T-helper 1 cell (primary cell): ENCODE results near the gene KLK1.
"Not testable (repeated sequence)": the region's sequence is repeated elsewhere in the genome, so short reads cannot be mapped to it uniquely, and the experiment has no call there.

Source experiments
- DNase-seq, 5 donors: peaks; one replicate each; pipeline ENCODE4 v3.0.0-alpha.2; 2012 to 2020

The KLK1 gene

GRCh38 chr19:50791594-50792271, 31.9 kb downstream of the KLK1 start:
- DNase-seq: no peak

GRCh38 chr19:50790922-50791467, 32.6 kb downstream of the KLK1 start:
- no peak for DNase-seq

- no peak for DNase-seq
Observed at GRCh38 chr19:50790396-50790795, 33.2 kb downstream of the KLK1 start, which contains the start of gene ACP4. Gene ACP4 (plus strand): TSS chr19:50790415. CDS start chr19:50790415, 0 bp downstream.

DNA sequence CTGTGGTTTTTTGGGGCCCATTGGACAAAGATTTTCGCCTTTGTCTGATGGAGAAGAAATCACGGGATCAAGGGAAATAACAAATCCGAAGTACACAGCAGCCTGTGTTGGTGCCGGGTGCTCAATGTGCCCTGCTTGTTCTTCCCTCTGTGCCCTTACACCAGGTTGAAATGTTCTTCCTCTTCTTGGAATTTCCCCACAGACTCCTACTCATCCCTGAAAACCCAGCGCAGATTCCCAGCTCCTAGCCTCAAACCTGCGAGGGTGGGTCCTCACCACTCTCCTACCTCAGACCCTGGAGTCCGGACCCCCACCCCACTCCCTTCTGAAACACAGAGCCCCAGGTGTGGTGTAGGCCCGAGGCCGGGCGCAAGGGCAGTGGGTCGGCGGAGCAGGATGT, 38.3 kb downstream of the KLK1 start:
- no peak for DNase-seq

DNA sequence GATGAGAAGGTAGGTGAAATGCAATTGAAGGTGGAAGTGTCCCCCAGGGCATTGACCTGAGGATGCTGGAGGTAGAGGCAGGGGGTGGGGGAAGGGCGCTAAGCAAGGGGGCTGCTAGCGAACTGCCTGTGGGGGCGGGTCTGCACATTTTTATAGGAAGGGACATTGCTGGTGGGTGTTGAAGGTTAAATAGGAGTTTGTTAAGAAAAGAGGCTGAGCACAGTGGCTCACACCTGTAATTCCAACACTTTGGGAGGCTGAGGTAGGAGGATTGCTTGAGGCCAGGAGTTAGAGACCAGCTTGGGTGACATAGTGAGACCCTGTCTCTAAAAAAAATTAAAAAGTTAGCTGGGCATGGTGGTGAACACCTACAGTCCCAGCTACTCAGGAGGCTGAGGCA, 38.9 kb downstream of the KLK1 start:
- no peak for DNase-seq

DNA sequence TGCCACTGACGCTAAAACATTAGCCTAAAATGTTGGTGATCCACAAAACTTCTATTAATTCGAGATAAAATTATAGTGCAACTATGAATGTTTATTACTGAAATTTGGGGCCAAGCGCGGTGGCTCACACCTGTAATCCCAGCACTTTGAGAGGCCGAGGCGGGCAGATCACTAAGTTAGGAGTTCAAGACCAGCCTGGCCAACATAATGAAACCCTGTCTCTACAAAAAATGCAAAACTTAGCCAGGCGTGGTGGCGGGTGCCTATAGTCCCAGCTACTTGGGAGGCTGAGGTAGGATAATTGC, 39.8 kb downstream of the KLK1 start:
- not testable (repeated sequence) for DNase-seq

- DNase-seq: no peak
Observed at GRCh38 chr19:50780753-50781435, 42.7 kb downstream of the KLK1 start.

- DNase-seq: no peak
Observed at GRCh38 chr19:50779504-50780457, 43.8 kb downstream of the KLK1 start.

- no peak for DNase-seq
Observed at GRCh38 chr19:50778906-50779430, 44.6 kb downstream of the KLK1 start.

- DNase-seq: no peak
Observed at GRCh38 chr19:50777830-50778303, 45.7 kb downstream of the KLK1 start.

- DNase-seq: no peak
Observed at GRCh38 chr19:50777261-50777660, 46.3 kb downstream of the KLK1 start.

DNA sequence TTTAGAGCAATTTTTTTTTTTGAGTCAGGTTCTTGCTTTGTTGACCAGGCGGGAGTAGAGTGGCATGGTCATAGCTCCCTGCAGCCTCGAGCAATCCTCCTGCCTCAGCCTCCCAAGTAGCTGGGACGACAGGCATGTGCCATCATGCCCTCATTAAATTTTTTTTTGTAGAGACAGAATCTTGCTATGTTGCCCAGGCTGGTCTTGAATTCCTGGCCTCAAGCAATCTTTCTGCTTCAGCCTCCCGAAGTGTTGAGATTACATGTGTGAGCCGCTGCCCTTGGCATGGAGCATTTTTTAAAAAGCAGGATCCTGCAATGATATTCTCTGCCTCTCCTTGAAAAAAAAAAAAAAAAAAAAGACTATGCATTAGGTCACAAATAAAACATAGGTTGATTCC, 47.5 kb downstream of the KLK1 start:
- DNase-seq: no peak

DNA sequence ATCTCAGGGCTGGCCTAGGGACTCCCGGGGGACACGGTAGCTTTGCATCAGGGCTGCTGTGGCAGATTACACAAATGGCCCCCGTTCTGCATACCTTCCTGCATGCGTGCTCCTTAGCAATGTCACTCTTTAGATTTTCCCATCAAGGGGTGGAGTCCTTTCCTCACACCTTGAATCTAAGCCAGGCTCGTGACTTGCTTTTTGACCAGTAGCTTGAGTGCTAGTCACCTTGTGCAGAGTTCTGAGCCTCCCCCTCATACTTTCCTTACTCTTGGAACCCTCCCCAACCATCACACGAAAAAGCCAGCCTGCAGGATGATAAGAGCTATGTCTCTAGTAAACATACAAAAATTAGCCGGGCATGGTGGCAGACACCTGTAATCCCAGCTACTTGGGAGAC, 50.1 kb downstream of the KLK1 start:
- DNase-seq: not testable (repeated sequence)

DNA sequence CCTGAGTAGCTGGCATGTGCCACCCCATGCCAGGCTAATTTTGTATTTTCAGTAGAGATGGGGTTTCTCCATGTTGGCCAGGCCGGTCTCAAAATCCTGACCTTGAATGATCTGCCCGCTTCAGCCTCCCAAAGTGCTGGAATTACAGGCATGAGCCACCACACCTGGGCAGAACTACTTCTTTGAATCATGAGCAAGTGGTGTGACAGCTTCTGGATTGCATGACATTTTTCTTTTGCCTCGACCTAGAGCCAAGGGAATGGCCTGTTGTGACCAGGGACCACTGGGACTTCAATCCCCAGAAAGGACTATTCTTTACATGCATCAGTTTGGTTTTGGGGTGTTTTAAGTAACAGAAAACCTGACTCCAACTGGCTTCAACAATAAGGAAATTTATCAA, 50.7 kb downstream of the KLK1 start:
- not testable (repeated sequence) for DNase-seq

DNA sequence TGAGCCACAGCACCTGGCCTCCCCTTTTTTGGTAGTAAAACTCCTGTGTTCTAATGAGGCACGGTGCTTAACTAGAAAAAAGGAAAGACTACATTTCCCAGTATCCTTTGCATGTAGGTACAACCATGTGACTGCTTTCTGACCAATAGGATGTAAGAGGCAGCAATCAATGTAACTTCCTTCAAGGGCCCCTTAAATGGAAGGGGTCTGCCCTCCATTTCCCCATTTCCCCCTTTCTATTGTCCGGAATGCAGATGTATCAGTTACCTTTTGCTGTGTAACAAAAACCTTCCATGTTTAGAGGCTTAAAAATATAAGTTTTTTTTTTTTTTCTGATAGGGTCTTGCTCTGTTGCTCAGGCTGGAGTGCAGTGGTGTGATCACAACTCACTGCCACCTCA, 51.1 kb downstream of the KLK1 start:
- peak in 1 of 5 donors; percentile 23 for DNase-seq

- DNase-seq: no peak
Observed at GRCh38 chr19:50770888-50771287, 52.7 kb downstream of the KLK1 start.

DNA sequence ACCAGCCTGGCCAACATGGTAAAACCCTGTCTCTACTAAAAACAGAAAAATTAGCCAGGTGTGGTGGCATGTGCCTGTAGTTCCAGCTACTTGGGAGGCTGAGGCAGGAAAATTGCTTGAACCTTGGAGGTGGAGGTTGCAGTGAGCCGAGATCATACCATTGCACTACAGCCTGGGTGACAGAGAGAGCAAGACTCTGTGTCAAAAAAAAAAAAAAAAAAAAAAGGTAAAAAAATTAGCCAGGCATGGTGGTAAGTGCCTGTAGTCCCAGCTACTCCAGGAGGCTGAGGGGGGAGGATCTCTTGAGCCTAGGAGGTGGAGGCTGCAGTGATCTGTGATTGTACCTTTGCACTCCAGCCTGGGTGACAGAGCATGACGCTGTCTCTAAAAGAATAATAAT, 53.4 kb downstream of the KLK1 start, which contains the start of gene GPR32:
GPR32 (plus strand) TSS at position 301 of the 400 bp plus-strand sequence. CDS start 137 bp downstream, outside the sequence.
- not testable (repeated sequence) for DNase-seq
